ENCODE results near the gene PREPL. TPM values are rescaled to one million over a fixed set of nuclear protein-coding genes. Genes with fewer than 3 reads are reported as not detected.

Gene PREPL
- total RNA-seq, 2 experiments from 2014 or later: 21.3 to 23.7 TPM

DNA sequence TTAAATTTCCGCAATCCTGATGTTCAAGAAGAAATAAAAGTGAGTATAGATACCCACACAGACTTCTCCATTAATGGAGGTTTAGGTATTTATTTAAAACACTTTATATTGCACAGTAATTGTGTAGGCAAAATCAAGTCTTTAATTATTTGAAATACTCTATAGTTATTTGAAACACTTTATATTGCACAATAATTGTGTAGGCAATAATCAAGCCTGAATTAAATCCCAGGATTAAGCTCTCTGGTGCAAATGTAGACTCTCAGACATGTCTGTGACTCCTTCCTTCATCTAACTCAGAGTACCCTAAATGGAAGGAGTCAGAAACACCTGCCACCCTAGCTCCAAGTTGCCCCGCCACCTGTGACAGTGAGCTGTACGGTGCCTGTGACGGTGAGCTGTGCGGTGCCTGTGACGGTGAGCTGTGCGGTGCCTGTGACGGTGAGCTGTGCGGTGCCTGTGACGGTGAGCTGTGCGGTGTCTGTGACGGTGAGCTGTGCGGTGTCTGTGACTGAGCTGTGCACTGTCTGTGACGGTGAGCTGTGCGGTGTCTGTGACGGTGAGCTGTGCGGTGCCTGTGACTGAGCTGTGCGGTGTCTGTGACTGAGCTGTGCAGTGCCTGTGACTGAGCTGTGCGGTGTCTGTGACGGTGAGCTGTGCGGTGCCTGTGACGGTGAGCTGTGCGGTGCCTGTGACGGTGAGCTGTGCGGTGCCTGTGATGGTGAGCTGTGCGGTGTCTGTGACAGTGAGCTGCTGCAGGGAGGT lies 75.0 kb downstream of the PREPL start:
- H3K27me3 Mint-ChIP-seq: peaks cover 6% of the 10 kb centered on the region
- no peaks in the 10 kb centered on the region for H3K9me3 Mint-ChIP-seq
- ChIA-PET CTCF (no interaction called here), POLR2A (no interaction called here)
- H3K27ac Mint-ChIP-seq: no peak overlapping the region
- no peaks in the 10 kb centered on the region for H3K4me1 Mint-ChIP-seq
- H3K36me3 Mint-ChIP-seq (ENCODE audit: low read depth): no peaks in the 10 kb centered on the region
- DNase-seq: no peak
- H3K4me3 Mint-ChIP-seq: no peak overlapping the region

- ChIA-PET CTCF (no interaction called here), POLR2A (no interaction called here)
- no peak for DNase-seq
- no peaks in the 10 kb centered on the region for H3K9me3 Mint-ChIP-seq
- H3K36me3 Mint-ChIP-seq (ENCODE audit: low read depth): no peaks in the 10 kb centered on the region
- H3K4me3 Mint-ChIP-seq: no peak overlapping the region
- H3K4me1 Mint-ChIP-seq: no peaks in the 10 kb centered on the region
- peaks cover 2% of the 10 kb centered on the region for H3K27me3 Mint-ChIP-seq
- no peak overlapping the region for H3K27ac Mint-ChIP-seq
Observed at GRCh38 chr2:44285174-44285573, 76.1 kb downstream of the PREPL start.

DNA sequence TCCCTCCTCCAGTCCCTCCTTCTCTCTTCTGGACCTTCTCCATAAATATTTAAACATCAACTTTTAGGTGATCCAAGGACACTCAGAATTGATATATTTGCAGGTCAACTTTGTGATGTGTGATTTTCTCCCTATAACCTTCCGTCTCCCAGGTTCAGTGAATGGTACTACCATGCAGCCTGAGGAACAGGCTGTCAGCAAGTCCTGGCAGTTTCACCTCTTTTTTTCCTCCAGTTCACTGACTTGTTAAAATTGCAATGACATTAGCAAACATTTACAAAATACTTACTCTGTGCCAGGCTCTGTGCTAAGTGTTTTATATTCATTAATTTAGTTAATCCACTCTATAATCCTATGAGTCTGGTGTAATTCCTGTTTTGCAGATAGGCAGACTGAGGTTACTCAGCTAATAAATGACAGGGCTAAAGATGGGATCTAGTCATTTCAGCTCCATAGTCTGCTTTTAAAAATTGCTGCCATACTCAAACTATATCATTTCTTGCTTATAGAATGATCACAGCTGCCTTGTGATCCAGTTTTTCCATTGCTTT lies 78.1 kb downstream of the PREPL start:
- no peak for DNase-seq
- no peaks in the 10 kb centered on the region for H3K4me1 Mint-ChIP-seq
- ChIA-PET POLR2A (no interaction called here), CTCF (no interaction called here)
- no peaks in the 10 kb centered on the region for H3K36me3 Mint-ChIP-seq (ENCODE audit: low read depth)
- H3K4me3 Mint-ChIP-seq: no peak overlapping the region
- no peaks in the 10 kb centered on the region for H3K27me3 Mint-ChIP-seq
- H3K9me3 Mint-ChIP-seq: no peaks in the 10 kb centered on the region
- H3K27ac Mint-ChIP-seq: no peak overlapping the region

GRCh38 chr2:44280869-44281268 lies 80.4 kb downstream of the PREPL start:
- Mint-ChIP-seq H3K27ac (no peak overlapping the region), H3K36me3 (ENCODE audit: low read depth) (no peaks in the 10 kb centered on the region), H3K9me3 (no peaks in the 10 kb centered on the region), H3K27me3 (no peaks in the 10 kb centered on the region), H3K4me1 (no peaks in the 10 kb centered on the region), H3K4me3 (no peak overlapping the region)
- CTCF ChIA-PET: no interaction called here
- no peak for DNase-seq
- POLR2A ChIA-PET: no interaction called here

DNA sequence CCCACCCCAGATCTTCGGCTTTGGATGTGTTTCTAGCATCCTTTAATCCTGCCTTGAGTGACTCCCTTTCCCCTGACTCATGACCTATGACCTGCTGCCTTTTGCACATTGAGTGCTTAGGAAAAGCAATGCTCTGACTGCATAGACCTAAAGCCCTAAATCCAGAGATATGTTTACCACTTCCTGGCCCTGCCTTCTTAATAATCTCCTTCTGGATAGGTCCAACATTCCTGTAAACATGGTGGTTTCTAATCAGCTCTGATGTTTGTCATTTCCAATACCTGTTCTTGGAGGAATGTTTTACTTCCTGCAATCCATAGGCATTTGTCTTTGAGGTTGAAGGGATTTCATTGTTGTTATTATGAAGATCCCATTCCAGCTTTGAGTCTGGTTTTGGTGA lies 83.8 kb downstream of the PREPL start:
- Mint-ChIP-seq H3K4me1 (no peaks in the 10 kb centered on the region), H3K9me3 (no peaks in the 10 kb centered on the region), H3K27me3 (no peaks in the 10 kb centered on the region), H3K36me3 (ENCODE audit: low read depth) (no peaks in the 10 kb centered on the region), H3K4me3 (no peak overlapping the region), H3K27ac (no peak overlapping the region)
- DNase-seq: no peak
- POLR2A ChIA-PET: no interaction called here
- CTCF ChIA-PET: no interaction called here

GRCh38 chr2:44275927-44276303 lies 85.4 kb downstream of the PREPL start:
- H3K4me1 Mint-ChIP-seq: no peaks in the 10 kb centered on the region
- no peaks in the 10 kb centered on the region for H3K9me3 Mint-ChIP-seq
- ChIA-PET CTCF (interaction anchor here (0.6 kb wide), 1 partner anchor 459 kb away, joined by 3 read pairs; no protein-coding TSS in a partner anchor), POLR2A (no interaction called here)
- H3K27ac Mint-ChIP-seq: no peak overlapping the region
- DNase-seq: no peak
- no peaks in the 10 kb centered on the region for H3K36me3 Mint-ChIP-seq (ENCODE audit: low read depth)
- H3K4me3 Mint-ChIP-seq: no peak overlapping the region
- no peaks in the 10 kb centered on the region for H3K27me3 Mint-ChIP-seq

GRCh38 chr2:44273596-44273995 lies 87.7 kb downstream of the PREPL start:
- Mint-ChIP-seq H3K4me3 (no peak overlapping the region), H3K9me3 (no peaks in the 10 kb centered on the region), H3K4me1 (no peaks in the 10 kb centered on the region), H3K27me3 (no peaks in the 10 kb centered on the region), H3K36me3 (ENCODE audit: low read depth) (no peaks in the 10 kb centered on the region), H3K27ac (no peak overlapping the region)
- DNase-seq: no peak
- CTCF ChIA-PET: no interaction called here
- POLR2A ChIA-PET: no interaction called here

DNA sequence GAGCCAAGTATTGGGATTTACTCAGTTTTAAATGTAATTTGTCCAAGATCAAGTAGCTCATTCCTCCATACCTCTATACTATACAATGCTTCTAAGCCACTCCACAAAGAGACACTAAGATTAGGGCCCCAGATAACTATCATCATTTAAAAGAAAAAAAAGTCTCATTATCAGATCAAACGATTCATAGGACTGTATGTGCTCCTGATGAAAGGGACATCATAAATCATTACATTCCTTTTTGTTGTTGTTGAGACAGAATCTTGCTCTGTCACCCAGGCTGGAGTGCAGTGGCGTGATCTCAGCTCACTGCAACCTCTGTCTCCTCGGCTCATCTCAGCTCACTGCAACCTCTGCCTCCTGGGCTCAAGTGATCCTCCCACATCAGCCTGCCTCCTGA lies 88.2 kb downstream of the PREPL start:
- H3K27me3 Mint-ChIP-seq: no peaks in the 10 kb centered on the region
- POLR2A ChIA-PET: no interaction called here
- H3K27ac Mint-ChIP-seq: no peak overlapping the region
- H3K36me3 Mint-ChIP-seq (ENCODE audit: low read depth): no peaks in the 10 kb centered on the region
- DNase-seq: no peak
- CTCF ChIA-PET: no interaction called here
- no peak overlapping the region for H3K4me3 Mint-ChIP-seq
- no peaks in the 10 kb centered on the region for H3K4me1 Mint-ChIP-seq
- no peaks in the 10 kb centered on the region for H3K9me3 Mint-ChIP-seq

- POLR2A ChIA-PET: no interaction called here
- DNase-seq: no peak
- Mint-ChIP-seq H3K4me3 (no peak overlapping the region), H3K9me3 (no peaks in the 10 kb centered on the region), H3K27me3 (no peaks in the 10 kb centered on the region), H3K27ac (no peak overlapping the region), H3K36me3 (ENCODE audit: low read depth) (no peaks in the 10 kb centered on the region), H3K4me1 (no peaks in the 10 kb centered on the region)
- CTCF ChIA-PET: interaction anchor here (1.0 kb wide), 1 partner anchor 11 kb away, joined by 3 read pairs; no protein-coding TSS in a partner anchor
Observed at GRCh38 chr2:44271296-44271695, 90.0 kb downstream of the PREPL start.

DNA sequence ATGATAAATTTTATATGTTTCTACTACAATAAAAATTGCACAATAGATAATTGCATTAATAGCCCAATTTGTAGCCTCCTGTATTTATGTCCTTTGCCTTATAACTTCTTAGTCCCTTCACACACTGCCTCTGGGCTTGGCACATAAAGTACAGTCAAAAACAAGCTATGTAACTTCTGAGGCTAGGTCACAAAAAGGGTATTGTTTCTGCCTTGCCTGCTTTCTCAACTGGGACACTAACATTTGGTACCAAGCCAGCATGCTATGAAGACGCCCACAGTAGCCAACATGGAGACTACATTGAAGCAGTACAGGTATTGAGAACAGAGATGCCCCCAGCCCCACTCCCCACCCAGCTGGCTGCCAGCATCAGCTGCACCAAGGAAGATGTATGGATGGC lies 91.5 kb downstream of the PREPL start:
- CTCF ChIA-PET: no interaction called here
- Mint-ChIP-seq H3K4me1 (no peaks in the 10 kb centered on the region), H3K4me3 (no peak overlapping the region), H3K27ac (no peak overlapping the region), H3K27me3 (peaks cover 4% of the 10 kb centered on the region), H3K36me3 (ENCODE audit: low read depth) (no peaks in the 10 kb centered on the region), H3K9me3 (no peaks in the 10 kb centered on the region)
- DNase-seq: no peak
- POLR2A ChIA-PET: interaction anchor here (0.6 kb wide), 1 partner anchor 1379 kb away, joined by 3 read pairs; no protein-coding TSS in a partner anchor

DNA sequence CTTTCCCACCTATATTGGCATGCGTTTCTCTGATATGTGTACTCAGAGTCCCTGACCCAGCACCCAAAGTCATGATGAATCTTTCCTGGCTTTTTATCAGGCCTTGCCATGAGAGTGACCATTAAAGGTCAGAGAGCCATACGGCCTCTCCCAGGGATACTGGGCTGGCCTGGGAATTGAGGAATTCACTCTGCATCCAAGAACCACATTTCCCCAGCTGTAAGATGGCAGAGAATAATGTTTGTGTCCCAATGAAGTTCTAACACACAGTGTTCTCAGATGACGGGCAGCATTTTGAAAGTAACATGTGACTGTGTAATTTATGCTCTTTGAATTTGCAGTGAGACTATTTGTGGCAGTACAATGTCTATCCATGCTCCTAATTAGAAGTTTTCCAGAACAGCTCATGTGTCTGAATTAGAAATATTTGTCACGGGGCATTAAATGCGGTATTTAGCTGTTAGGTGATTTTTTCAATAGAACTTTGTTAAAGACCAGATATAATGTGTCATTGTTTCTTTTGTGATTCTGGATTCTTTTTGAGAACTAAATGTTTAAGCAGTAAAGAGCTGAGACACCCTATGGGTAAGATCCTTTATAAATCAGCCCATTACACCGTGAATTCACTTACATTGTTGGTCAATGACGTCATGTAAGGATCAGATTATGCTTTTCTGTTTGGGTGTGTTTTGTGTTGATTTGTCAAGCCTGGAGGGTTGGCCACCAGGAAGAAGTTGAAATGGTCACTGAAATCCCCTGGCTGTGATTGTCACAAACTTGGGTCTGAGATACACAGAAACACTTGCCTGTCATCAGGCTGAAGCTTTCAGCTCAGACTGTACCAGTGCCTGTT lies 93.3 kb downstream of the PREPL start:
- no peak overlapping the region for H3K4me3 Mint-ChIP-seq
- CTCF ChIA-PET: interaction anchor here (0.6 kb wide), 1 partner anchor 557 kb away, joined by 3 read pairs; no protein-coding TSS in a partner anchor
- POLR2A ChIA-PET: no interaction called here
- no peak overlapping the region for H3K27ac Mint-ChIP-seq
- H3K9me3 Mint-ChIP-seq: no peaks in the 10 kb centered on the region
- peaks cover 6% of the 10 kb centered on the region for H3K27me3 Mint-ChIP-seq
- DNase-seq: no peak
- no peaks in the 10 kb centered on the region for H3K36me3 Mint-ChIP-seq (ENCODE audit: low read depth)
- no peaks in the 10 kb centered on the region for H3K4me1 Mint-ChIP-seq
